ENCODE measurements around the gene IGLON5.

DNA sequence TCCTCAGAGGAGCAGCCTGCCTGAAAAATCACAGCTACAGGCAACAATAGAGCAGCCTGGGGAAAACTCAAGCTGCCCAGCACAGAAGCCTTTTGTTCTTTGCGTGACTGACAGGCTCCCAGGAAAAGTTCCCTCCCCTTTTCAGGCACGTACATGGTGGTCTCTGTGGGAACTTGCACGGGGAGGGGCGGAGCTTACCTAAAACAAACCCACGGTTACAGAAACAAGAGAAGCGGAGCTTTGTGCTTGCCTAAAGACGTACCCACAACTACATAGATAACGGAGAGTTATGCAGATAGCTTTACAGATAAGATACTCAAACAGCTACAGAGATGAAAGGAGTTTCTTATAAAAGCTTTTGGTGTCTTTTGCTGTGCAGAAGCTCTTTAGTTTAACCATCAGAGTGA is 43.3 kb downstream of the IGLON5 start:
- TF ChIP-seq, protein P1, sequence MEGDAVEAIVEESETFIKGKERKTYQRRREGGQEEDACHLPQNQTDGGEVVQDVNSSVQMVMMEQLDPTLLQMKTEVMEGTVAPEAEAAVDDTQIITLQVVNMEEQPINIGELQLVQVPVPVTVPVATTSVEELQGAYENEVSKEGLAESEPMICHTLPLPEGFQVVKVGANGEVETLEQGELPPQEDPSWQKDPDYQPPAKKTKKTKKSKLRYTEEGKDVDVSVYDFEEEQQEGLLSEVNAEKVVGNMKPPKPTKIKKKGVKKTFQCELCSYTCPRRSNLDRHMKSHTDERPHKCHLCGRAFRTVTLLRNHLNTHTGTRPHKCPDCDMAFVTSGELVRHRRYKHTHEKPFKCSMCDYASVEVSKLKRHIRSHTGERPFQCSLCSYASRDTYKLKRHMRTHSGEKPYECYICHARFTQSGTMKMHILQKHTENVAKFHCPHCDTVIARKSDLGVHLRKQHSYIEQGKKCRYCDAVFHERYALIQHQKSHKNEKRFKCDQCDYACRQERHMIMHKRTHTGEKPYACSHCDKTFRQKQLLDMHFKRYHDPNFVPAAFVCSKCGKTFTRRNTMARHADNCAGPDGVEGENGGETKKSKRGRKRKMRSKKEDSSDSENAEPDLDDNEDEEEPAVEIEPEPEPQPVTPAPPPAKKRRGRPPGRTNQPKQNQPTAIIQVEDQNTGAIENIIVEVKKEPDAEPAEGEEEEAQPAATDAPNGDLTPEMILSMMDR (IDR thresholded peaks at IDR 0.05), result no peak
- no peak for TF ChIP-seq EP300 (IDR thresholded peaks at IDR 0.05)
- no peak for TF ChIP-seq POLR2AphosphoS5 (IDR thresholded peaks at IDR 0.05)
- TF ChIP-seq POLR2A (IDR thresholded peaks at IDR 0.05; ENCODE audit: low read depth), result no peak
